Adipocyte (in vitro differentiated cells): ENCODE measurements around the gene BTBD6.

Source experiments
- DNase-seq: peaks from one replicate; pipeline ENCODE4 v3.0.0-alpha.2; 2015; ENCODE audit warnings: low read depth
- H3K27me3 ChIP-seq: replicated peaks from 2 replicates; pipeline ENCODE4 v1.7.0; 2013; ENCODE audit warnings: mild to moderate bottlenecking, low read length, moderate library complexity; ENCODE audit not compliant: control insufficient read depth, insufficient read depth
- H3K36me3 ChIP-seq: 2 replicates; pipeline ENCODE4 v1.7.0; 2013; ENCODE audit warnings: low read length, mild to moderate bottlenecking, moderate library complexity; ENCODE audit not compliant: control insufficient read depth, insufficient read depth, severe bottlenecking
- H3K4me1 ChIP-seq: 2 replicates; pipeline ENCODE4 v1.7.0; 2013; ENCODE audit warnings: mild to moderate bottlenecking, low read length, moderate library complexity; ENCODE audit not compliant: control insufficient read depth, insufficient read depth
- H3K4me3 ChIP-seq: 2 replicates; pipeline ENCODE4 v1.7.0; 2013; ENCODE audit warnings: mild to moderate bottlenecking, low read length, moderate library complexity
- H3K9ac ChIP-seq: 2 replicates; pipeline ENCODE4 v1.7.0; 2013; ENCODE audit warnings: mild to moderate bottlenecking, low read length, moderate library complexity
- H3K9me3 ChIP-seq: 2 replicates; pipeline ENCODE4 v1.7.0; 2013; ENCODE audit warnings: mild to moderate bottlenecking, low read length, moderate library complexity; ENCODE audit not compliant: control insufficient read depth

BTBD6 gene

GRCh38 chr14:105220699-105221597 lies 27.4 kb upstream of the BTBD6 start:
- Histone ChIP-seq H3K36me3 (peaks cover 56% of the 10 kb centered on the region), H3K27me3 (no peaks in the 10 kb centered on the region), H3K9ac (no peak overlapping the region), H3K4me1 (peaks cover 18% of the 10 kb centered on the region), H3K4me3 (no peak overlapping the region), H3K9me3 (no peaks in the 10 kb centered on the region)
- DNase-seq, result no peak

GRCh38 chr14:105221598-105222178 lies 26.6 kb upstream of the BTBD6 start:
- peaks cover 60% of the 10 kb centered on the region for H3K36me3 ChIP-seq
- peaks cover 11% of the 10 kb centered on the region for H3K4me1 ChIP-seq
- no peaks in the 10 kb centered on the region for H3K27me3 ChIP-seq
- DNase-seq, result no peak
- H3K9me3 ChIP-seq, result no peaks in the 10 kb centered on the region
- H3K9ac ChIP-seq, result no peak overlapping the region
- H3K4me3 ChIP-seq, result no peak overlapping the region

- peaks cover 49% of the 10 kb centered on the region for H3K36me3 ChIP-seq
- no peaks in the 10 kb centered on the region for H3K27me3 ChIP-seq
- DNase-seq, result no peak
- H3K9ac ChIP-seq, result no peak overlapping the region
- peaks cover 10% of the 10 kb centered on the region for H3K4me1 ChIP-seq
- H3K4me3 ChIP-seq, result no peak overlapping the region
- H3K9me3 ChIP-seq, result no peaks in the 10 kb centered on the region
These were observed 25.1 kb upstream of the BTBD6 start for GRCh38 chr14:105223260-105223659.

GRCh38 chr14:105223770-105224544 lies 24.4 kb upstream of the BTBD6 start:
- no peaks in the 10 kb centered on the region for H3K9me3 ChIP-seq
- peaks cover 10% of the 10 kb centered on the region for H3K4me1 ChIP-seq
- no peak for DNase-seq

GRCh38 chr14:105224845-105225570 lies 23.3 kb upstream of the BTBD6 start:
- Histone ChIP-seq H3K36me3 (peaks cover 36% of the 10 kb centered on the region), H3K9me3 (no peaks in the 10 kb centered on the region), H3K4me1 (peaks cover 10% of the 10 kb centered on the region), H3K4me3 (no peak overlapping the region), H3K27me3 (no peaks in the 10 kb centered on the region), H3K9ac (no peak overlapping the region)
- no peak for DNase-seq

More at GRCh38 chr14:105223770-105224544, 24.4 kb upstream of the BTBD6 start:
- H3K36me3 ChIP-seq, result peaks cover 42% of the 10 kb centered on the region
- no peaks in the 10 kb centered on the region for H3K27me3 ChIP-seq
- no peak overlapping the region for H3K9ac ChIP-seq
- H3K4me3 ChIP-seq, result no peak overlapping the region

- DNase-seq, result no peak
- no peak overlapping the region for H3K4me3 ChIP-seq
- H3K9ac ChIP-seq, result no peak overlapping the region
- peaks cover 10% of the 10 kb centered on the region for H3K4me1 ChIP-seq
- no peaks in the 10 kb centered on the region for H3K9me3 ChIP-seq
- H3K36me3 ChIP-seq, result peaks cover 34% of the 10 kb centered on the region
- no peaks in the 10 kb centered on the region for H3K27me3 ChIP-seq
These were observed 22.1 kb upstream of the BTBD6 start for GRCh38 chr14:105226198-105226597.

- peaks cover 26% of the 10 kb centered on the region for H3K36me3 ChIP-seq
- DNase-seq, result no peak
- H3K4me1 ChIP-seq, result peaks cover 10% of the 10 kb centered on the region
- H3K4me3 ChIP-seq, result no peak overlapping the region
- no peaks in the 10 kb centered on the region for H3K27me3 ChIP-seq
- no peak overlapping the region for H3K9ac ChIP-seq
- no peaks in the 10 kb centered on the region for H3K9me3 ChIP-seq
These were observed 21.0 kb upstream of the BTBD6 start for GRCh38 chr14:105227346-105227745.

- Histone ChIP-seq H3K9me3 (no peaks in the 10 kb centered on the region), H3K4me3 (no peak overlapping the region), H3K36me3 (peaks cover 17% of the 10 kb centered on the region), H3K9ac (no peak overlapping the region), H3K27me3 (no peaks in the 10 kb centered on the region), H3K4me1 (peaks cover 10% of the 10 kb centered on the region)
- no peak for DNase-seq
These were observed 19.8 kb upstream of the BTBD6 start for GRCh38 chr14:105228562-105228961.

GRCh38 chr14:105229099-105229655 lies 19.2 kb upstream of the BTBD6 start:
- no peaks in the 10 kb centered on the region for H3K27me3 ChIP-seq
- no peak for DNase-seq
- peaks cover 13% of the 10 kb centered on the region for H3K36me3 ChIP-seq
- H3K9me3 ChIP-seq, result no peaks in the 10 kb centered on the region
- no peak overlapping the region for H3K9ac ChIP-seq
- H3K4me3 ChIP-seq, result no peak overlapping the region
- H3K4me1 ChIP-seq, result peaks cover 5% of the 10 kb centered on the region

GRCh38 chr14:105240811-105241576 lies 7.3 kb upstream of the BTBD6 start:
- Histone ChIP-seq H3K9me3 (no peaks in the 10 kb centered on the region), H3K4me3 (no peak overlapping the region), H3K9ac (no peak overlapping the region), H3K36me3 (peaks cover 11% of the 10 kb centered on the region), H3K4me1 (no peaks in the 10 kb centered on the region), H3K27me3 (no peaks in the 10 kb centered on the region)
- no peak for DNase-seq
